Measurements from ENCODE around the gene ZFYVE28.

The ZFYVE28 gene

DNA sequence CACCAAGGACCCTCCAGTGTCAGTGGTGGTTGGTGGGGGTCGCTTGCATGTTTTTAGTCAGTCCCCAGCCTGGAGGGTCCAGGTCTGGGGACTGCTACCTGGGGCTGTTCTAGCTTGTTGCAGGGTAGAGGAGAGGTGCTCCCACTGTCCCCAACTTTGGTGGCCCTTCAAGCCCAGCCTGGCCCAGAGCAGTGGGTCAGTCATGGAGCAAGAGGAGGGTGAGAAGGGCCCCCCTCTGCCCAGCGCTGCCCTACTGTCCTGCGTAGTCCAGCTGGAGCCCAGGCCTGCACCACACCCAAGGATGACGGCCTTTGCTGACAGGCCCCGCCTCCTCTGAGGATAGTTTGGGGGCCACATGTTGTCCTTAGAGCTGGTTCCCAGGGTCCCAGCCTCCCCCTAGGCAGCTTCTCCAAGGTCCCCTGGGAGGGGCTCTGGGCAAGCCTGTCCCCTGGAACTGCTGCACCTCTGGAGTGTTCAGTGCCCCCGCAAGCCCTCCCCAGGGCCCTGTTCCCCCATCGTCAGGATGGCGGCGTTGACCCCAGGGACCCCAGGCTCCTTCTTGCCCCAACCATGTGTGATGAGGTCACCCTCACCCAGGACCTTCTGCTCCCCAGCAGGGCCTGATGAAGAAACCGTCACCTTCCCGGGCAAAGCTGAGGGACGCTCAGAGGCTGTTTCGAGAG is 7.1 kb upstream of the ZFYVE28 start:
- no peak for DNase-seq (ENCODE audit: low spot score)

DNA sequence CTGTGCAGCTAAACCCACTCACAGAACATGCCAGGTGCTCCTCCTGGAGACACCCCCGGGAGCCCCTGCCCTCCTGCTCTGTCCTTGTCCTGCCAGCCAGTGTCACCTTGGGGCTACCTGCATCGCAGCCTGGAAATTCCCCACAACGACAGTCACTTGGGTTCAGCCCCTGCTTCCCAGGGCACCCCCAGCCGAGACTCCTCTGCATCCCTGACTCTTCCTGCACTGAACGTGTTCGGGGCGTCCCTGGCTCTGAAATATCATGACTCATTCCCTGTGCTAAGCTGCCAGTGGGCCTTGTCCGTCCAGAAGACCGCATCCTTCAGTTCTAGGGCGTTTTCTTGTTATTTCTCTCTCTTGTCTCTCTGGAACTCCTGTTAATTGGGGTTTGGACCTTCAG is 6.1 kb upstream of the ZFYVE28 start:
- TF ChIP-seq, protein P1, sequence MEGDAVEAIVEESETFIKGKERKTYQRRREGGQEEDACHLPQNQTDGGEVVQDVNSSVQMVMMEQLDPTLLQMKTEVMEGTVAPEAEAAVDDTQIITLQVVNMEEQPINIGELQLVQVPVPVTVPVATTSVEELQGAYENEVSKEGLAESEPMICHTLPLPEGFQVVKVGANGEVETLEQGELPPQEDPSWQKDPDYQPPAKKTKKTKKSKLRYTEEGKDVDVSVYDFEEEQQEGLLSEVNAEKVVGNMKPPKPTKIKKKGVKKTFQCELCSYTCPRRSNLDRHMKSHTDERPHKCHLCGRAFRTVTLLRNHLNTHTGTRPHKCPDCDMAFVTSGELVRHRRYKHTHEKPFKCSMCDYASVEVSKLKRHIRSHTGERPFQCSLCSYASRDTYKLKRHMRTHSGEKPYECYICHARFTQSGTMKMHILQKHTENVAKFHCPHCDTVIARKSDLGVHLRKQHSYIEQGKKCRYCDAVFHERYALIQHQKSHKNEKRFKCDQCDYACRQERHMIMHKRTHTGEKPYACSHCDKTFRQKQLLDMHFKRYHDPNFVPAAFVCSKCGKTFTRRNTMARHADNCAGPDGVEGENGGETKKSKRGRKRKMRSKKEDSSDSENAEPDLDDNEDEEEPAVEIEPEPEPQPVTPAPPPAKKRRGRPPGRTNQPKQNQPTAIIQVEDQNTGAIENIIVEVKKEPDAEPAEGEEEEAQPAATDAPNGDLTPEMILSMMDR (IDR thresholded peaks at IDR 0.05): no peak
- H3K4me3 ChIP-seq: no peak overlapping the region
- DNase-seq (ENCODE audit: low spot score): no peak
- no peak overlapping the region for H3K27ac ChIP-seq

More for the DNA sequence above, 7.1 kb upstream of the ZFYVE28 start:
- no peak overlapping the region for H3K27ac ChIP-seq
- TF ChIP-seq, protein P1 (IDR thresholded peaks at IDR 0.05): no peak
- H3K4me3 ChIP-seq: no peak overlapping the region

DNA sequence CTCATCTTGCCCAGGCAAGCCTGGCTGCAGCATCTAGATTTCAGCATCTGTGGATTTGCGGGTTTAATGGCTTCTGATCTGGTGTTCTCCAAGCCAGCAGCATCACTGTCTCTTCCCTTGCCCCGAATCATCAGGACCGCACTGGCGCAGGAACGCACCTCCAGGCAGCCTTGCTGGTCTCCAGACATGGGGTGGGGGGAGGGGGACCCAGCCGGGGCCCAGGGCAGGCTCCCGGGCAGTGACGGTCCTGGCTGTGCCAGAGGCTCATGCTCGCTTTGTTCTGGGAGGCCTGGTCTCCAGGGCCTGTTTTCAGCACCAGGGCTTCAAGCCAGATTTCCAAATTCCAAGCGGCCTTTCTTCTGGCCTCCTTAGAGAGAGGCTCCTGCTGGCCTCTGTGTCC is 5.2 kb upstream of the ZFYVE28 start:
- H3K4me3 ChIP-seq: no peak overlapping the region
- DNase-seq (ENCODE audit: low spot score): no peak
- no peak overlapping the region for H3K27ac ChIP-seq
- TF ChIP-seq, protein P1 (IDR thresholded peaks at IDR 0.05): no peak

DNA sequence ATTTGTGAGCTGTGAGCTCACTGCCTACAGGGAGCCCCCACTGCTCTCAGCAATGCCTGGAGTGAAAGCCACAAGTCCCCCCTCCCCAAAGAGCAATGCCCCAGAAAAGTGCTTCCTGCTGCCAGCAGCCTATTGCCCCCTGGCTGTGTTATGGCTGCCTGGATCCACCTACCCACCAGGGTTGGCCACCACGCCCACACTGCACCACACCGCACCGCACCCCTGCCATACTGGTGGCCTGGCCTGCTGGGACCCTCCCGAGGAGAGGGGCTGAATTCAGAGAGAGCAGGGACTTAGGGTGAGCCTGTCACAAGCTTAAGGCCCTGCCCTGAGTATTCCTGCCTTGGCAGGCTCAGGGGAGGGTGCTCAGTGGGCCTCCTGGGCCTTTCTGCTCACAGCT is 4.6 kb upstream of the ZFYVE28 start:
- Histone ChIP-seq H3K27ac (no peak overlapping the region), H3K4me3 (no peak overlapping the region)
- DNase-seq (ENCODE audit: low spot score): no peak
- TF ChIP-seq, protein P1 (IDR thresholded peaks at IDR 0.05): no peak

DNA sequence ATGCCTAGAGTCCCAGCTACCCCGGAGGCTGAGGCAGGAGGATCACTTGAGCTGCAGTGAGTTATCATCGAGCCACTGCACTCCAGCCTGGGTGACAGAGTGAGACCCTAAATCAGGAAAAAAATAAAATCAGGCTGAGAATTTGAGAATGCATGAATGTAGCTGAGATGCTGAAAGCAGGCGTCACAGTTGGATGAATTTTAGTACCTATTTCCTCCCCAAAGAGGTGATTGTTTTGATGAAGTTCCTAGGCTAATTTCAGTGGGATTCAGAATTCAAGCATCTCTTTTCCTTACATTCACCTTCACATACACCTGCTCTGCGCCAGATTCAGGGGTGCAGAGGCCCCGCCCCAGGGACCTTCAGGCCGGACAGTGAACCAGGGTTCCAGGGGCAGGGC is 3.5 kb upstream of the ZFYVE28 start:
- DNase-seq (ENCODE audit: low spot score): no peak
- TF ChIP-seq, protein P1 (IDR thresholded peaks at IDR 0.05): no peak
- H3K4me3 ChIP-seq: no peak overlapping the region
- H3K27ac ChIP-seq: no peak overlapping the region

DNA sequence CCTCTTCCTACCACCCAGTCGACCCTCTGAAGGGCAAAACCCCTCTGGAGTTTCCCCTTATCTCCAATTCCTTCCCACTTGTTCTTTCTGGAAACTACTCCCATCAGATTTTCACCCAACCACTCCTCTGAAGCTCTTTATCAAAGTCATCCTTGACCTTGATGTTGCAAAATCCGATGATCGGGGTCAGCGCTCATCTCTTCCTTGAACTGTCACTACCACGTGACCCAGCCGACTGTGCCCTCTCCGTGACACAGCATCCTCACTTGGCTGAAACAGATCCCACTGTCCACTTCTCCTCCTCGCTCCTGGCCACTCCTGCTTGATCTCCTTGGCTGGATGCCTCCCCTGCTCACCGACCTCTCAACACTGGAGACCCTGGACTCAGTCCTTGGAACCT is 1.4 kb upstream of the ZFYVE28 start:
- no peak overlapping the region for H3K27ac ChIP-seq
- TF ChIP-seq, protein P1 (IDR thresholded peaks at IDR 0.05): no peak
- DNase-seq (ENCODE audit: low spot score): no peak
- no peak overlapping the region for H3K4me3 ChIP-seq

All from coronary artery (tissue), 2 donors.